ENCODE measurements around the gene TLL2. TPM values are rescaled to one million over a fixed set of nuclear protein-coding genes. Genes with fewer than 3 reads are reported as not detected.

Gene TLL2
- total RNA-seq, 1 experiment from 2014 or later = 0.11 TPM

GRCh38 chr10:96465599-96465998 lies 48.1 kb downstream of the TLL2 start:
- DNase-seq (ENCODE audit: low read depth) = no peak

- no peak for DNase-seq (ENCODE audit: low read depth)
Observed at GRCh38 chr10:96463562-96463961, 50.2 kb downstream of the TLL2 start.

- DNase-seq (ENCODE audit: low read depth) = no peak
Observed at GRCh38 chr10:96462606-96463151, 51.0 kb downstream of the TLL2 start.

GRCh38 chr10:96460316-96460715 lies 53.4 kb downstream of the TLL2 start:
- DNase-seq (ENCODE audit: low read depth) = no peak

GRCh38 chr10:96457341-96457740 lies 56.4 kb downstream of the TLL2 start:
- no peak for DNase-seq (ENCODE audit: low read depth)

- DNase-seq (ENCODE audit: low read depth) = no peak
Observed at GRCh38 chr10:96456296-96456840, 57.4 kb downstream of the TLL2 start.

GRCh38 chr10:96453856-96454583 lies 59.7 kb downstream of the TLL2 start:
- DNase-seq (ENCODE audit: low read depth) = no peak

- DNase-seq (ENCODE audit: low read depth) = no peak
Observed at GRCh38 chr10:96452494-96453153, 61.1 kb downstream of the TLL2 start.

GRCh38 chr10:96450529-96451207 lies 63.1 kb downstream of the TLL2 start:
- DNase-seq (ENCODE audit: low read depth) = no peak

GRCh38 chr10:96448558-96448957 lies 65.2 kb downstream of the TLL2 start:
- DNase-seq (ENCODE audit: low read depth) = no peak

- DNase-seq (ENCODE audit: low read depth) = peak; percentile 35
Observed at GRCh38 chr10:96448021-96448457, 65.7 kb downstream of the TLL2 start.

GRCh38 chr10:96446966-96447596 lies 66.6 kb downstream of the TLL2 start:
- no peak for DNase-seq (ENCODE audit: low read depth)

- DNase-seq (ENCODE audit: low read depth) = no peak
Observed at GRCh38 chr10:96441987-96442643, 71.6 kb downstream of the TLL2 start.

GRCh38 chr10:96441322-96441885 lies 72.3 kb downstream of the TLL2 start:
- DNase-seq (ENCODE audit: low read depth) = no peak

GRCh38 chr10:96440361-96441292 lies 73.1 kb downstream of the TLL2 start:
- no peak for DNase-seq (ENCODE audit: low read depth)

GRCh38 chr10:96439725-96440124 lies 74.0 kb downstream of the TLL2 start:
- DNase-seq (ENCODE audit: low read depth) = no peak

GRCh38 chr10:96436035-96436434 lies 77.7 kb downstream of the TLL2 start:
- no peak for DNase-seq (ENCODE audit: low read depth)

GRCh38 chr10:96431211-96431970 lies 82.3 kb downstream of the TLL2 start:
- DNase-seq (ENCODE audit: low read depth) = no peak

- DNase-seq (ENCODE audit: low read depth) = no peak
Observed at GRCh38 chr10:96427291-96427690, 86.4 kb downstream of the TLL2 start.
